ENCODE results near the gene TEX53.

GRCh38 chr9:114633438-114634089 is 24.0 kb downstream of the TEX53 start:
- TF ChIP-seq, protein P1, sequence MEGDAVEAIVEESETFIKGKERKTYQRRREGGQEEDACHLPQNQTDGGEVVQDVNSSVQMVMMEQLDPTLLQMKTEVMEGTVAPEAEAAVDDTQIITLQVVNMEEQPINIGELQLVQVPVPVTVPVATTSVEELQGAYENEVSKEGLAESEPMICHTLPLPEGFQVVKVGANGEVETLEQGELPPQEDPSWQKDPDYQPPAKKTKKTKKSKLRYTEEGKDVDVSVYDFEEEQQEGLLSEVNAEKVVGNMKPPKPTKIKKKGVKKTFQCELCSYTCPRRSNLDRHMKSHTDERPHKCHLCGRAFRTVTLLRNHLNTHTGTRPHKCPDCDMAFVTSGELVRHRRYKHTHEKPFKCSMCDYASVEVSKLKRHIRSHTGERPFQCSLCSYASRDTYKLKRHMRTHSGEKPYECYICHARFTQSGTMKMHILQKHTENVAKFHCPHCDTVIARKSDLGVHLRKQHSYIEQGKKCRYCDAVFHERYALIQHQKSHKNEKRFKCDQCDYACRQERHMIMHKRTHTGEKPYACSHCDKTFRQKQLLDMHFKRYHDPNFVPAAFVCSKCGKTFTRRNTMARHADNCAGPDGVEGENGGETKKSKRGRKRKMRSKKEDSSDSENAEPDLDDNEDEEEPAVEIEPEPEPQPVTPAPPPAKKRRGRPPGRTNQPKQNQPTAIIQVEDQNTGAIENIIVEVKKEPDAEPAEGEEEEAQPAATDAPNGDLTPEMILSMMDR (IDR thresholded peaks at IDR 0.05; ENCODE audit: control extremely low read depth in 1 of 3, insufficient read depth in 1 of 3, low read depth in 1 of 3, low read length in 3 of 3): no peak
- TF ChIP-seq BRCA1 (IDR thresholded peaks at IDR 0.05; ENCODE audit: low read depth, low read length) (no peak), POLR2A (IDR thresholded peaks at IDR 0.05; ENCODE audit: control extremely low read depth in 1 of 2, low read depth in 2 of 2, low read length in 2 of 2) (no peak), SUZ12 (IDR thresholded peaks at IDR 0.05; ENCODE audit: low read length) (no peak), EZH2 (IDR thresholded peaks at IDR 0.05; ENCODE audit: low read depth, low read length, severe bottlenecking) (no peak), MAFK (IDR thresholded peaks at IDR 0.05; ENCODE audit: low read depth, low read length) (no peak), POLR2AphosphoS5 (IDR thresholded peaks at IDR 0.05; ENCODE audit: low read depth, low read length) (no peak)
- TF ChIP-seq, protein P2, sequence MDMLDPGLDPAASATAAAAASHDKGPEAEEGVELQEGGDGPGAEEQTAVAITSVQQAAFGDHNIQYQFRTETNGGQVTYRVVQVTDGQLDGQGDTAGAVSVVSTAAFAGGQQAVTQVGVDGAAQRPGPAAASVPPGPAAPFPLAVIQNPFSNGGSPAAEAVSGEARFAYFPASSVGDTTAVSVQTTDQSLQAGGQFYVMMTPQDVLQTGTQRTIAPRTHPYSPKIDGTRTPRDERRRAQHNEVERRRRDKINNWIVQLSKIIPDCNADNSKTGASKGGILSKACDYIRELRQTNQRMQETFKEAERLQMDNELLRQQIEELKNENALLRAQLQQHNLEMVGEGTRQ (IDR thresholded peaks at IDR 0.05; ENCODE audit: low read length): no peak

Data from H1 (cell line).